HG03354 (cell line): ENCODE measurements around the gene CHCHD6.

Experiments used
- ATAC-seq: cut with Tn5 transposase; IDR thresholded peaks from one replicate; pipeline ENCODE4 v1.9.1; 2021; ENCODE audit warnings: mild to moderate bottlenecking; ENCODE audit not compliant: unreplicated experiment, poor library complexity, severe bottlenecking

Gene CHCHD6

DNA sequence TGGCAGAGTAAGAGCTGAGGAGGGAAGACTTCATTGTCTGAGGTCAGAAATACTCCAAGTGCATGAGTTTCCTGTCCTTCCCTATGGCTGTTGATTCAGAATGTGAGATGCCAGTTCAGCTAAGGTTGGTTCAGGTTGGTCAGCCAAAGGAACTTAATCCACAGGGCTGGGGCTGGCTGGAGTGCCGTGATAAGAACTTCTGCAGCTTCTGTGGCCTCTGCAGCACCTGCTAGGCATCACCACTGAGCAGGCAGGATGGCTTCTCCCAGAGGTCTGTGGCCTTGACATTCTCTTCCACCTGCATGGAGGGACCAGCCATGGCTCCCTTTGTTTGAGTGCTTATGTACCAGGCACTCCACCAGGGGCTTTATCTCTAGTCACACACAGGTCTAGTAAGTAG lies 169.4 kb downstream of the CHCHD6 start:
- no peak for ATAC-seq

DNA sequence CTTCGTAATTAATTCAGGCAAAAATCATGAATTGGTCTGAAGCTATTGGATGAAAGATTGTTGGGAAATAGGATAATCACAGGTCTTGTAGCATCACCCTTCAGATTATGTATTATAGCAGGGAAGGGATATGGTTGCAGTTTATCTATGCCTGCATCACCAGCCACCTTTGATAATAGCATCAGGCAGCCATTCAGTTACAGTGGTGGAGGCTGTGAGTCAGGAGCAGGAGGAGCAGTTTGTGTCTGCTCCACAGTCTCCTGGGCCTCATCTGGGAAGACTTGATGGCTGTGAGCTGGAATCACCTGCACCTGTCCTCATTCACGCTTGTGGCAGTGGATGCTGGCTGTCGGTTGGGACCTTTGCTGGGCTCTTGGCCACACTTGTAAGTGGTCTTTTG lies 174.6 kb downstream of the CHCHD6 start:
- ATAC-seq, result no peak

DNA sequence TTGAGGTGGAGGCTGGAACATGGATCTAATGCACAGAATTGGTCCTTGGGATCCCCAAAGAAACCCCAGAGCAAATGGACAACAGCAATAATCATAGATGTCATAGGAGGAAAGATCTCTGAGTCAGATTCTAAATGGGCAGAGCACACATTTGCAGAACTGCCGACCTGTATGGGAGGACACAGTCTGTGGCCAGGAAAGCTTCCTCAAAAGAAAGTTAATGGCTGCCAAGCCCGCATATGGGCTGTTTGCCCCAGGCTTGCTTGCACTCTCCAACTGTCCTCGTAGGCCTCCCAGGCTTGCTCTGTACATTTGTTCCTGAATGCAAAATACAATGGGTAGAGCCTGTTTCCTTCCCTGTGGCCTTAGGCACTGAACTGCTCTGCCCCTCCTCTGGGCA lies 176.9 kb downstream of the CHCHD6 start:
- no peak for ATAC-seq

DNA sequence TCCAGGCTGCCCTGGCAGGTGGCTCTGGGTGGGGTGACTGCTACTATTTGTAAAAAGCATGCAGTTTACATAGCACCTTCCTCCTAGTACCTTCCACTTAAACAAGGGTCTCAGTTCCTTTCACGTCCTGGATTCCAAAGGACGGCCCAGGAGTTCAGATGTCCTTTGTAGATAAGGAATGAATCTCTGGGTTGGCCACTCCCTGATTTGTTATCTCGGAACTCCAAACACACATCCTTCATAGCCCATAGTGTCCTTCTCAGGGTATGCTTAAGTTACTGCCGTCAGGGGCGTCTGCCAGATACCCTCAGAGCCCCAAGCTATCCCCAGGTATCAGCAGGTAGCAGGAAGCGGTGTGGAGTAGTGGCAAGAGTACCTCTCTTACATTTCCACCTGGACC lies 177.8 kb downstream of the CHCHD6 start:
- ATAC-seq, result no peak

DNA sequence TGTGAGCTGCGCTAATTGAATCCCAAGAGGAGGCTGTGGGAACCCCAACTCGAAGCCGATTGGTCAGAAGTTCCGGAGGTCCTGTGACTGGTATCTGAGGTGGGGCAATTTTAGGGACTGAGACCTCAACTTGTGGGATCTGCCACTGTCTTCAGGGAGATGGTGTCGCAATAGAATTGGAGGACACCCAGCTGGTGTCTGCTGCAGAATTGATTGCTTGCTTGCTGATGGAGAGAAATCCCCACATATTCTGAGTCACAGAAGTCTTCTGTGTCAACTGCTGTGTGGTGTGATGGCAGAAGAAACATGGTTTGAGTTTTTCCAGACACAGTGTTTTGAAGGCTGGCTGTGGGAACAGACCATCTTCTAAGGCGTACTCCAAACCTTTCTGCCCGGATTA lies 179.2 kb downstream of the CHCHD6 start:
- no peak for ATAC-seq

DNA sequence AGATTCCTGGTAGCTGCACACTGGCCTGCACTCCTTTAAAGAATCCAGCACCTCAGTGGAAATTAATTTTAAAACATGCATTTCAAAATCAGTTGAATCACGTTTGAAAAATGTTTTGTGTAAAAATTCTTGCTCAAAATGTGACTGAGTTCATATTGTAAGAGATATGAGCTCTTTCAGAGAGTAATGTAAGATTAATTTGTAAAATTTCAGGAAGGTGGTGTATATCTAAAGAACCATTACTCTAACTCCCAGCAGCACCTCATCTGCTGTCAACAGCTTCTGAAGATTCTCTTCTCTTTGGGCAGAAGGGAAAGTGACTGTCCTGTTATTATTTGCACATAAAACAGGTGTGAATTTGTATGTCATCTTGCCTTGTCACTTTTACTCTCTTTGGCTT lies 181.4 kb downstream of the CHCHD6 start:
- no peak for ATAC-seq

DNA sequence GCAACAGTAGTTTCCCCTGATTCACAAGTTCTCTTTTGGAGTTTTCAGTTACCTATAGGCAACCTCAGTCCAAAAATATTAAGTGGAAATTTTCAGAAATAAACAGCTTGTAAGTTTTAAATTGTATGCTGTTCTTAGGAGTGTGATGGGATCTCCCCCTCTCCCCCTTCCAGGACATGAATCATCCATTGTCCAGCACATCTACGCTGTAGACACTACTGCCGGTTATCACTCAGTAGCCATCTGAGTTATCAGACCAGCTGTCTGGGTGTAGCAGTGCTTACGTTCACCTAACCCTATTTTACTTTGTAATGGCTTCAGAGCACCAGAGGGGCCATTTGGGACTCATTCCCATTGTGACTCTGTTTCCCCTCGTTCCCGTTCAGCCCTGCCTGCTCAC lies 182.2 kb downstream of the CHCHD6 start:
- no peak for ATAC-seq

DNA sequence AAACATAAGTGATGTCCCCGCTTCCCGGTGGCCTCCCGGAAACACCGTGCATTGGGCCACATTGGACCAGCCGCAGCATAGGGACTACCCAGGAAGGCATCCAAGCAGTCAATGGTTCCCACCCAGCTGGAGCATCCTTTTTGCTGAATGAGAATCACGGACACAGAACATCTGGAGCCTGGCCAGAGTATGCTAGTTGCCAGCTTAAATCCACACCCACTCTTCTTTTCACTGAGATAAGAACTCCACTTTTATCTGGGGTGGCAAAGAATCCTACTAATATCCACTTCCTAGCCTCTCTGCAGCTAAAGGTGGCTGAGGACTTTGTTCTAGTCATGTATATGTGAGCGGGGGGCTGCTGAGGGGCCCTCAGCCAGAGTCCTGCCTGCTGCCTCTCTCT lies 183.6 kb downstream of the CHCHD6 start:
- no peak for ATAC-seq

DNA sequence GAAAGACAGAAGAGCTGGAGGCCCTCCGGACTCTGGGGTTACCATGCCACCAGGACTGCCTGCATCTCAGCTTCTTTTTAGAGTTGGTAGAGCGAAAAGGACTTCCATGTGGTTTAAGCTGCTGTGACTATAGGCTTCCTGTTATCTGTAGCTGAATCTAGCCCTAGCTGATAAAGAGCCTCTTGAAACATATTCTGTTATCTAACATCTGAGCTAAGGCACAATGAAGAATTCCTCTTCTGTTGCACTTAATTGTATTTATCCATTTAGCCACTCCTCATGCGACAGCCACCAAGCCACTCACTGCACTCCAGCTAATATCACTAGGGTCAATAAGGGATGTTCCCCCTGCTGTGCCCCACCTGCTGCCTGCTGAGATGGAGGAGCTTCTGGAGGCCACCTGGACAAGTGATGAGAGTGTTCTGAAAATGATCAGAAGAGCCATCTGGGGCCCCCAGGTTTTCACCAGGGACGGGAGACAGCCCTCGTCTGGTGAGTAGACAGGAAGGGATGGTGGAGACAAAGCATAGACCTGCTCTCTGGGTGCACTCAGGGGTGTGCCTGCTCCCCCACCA lies 184.2 kb downstream of the CHCHD6 start:
- no peak for ATAC-seq

DNA sequence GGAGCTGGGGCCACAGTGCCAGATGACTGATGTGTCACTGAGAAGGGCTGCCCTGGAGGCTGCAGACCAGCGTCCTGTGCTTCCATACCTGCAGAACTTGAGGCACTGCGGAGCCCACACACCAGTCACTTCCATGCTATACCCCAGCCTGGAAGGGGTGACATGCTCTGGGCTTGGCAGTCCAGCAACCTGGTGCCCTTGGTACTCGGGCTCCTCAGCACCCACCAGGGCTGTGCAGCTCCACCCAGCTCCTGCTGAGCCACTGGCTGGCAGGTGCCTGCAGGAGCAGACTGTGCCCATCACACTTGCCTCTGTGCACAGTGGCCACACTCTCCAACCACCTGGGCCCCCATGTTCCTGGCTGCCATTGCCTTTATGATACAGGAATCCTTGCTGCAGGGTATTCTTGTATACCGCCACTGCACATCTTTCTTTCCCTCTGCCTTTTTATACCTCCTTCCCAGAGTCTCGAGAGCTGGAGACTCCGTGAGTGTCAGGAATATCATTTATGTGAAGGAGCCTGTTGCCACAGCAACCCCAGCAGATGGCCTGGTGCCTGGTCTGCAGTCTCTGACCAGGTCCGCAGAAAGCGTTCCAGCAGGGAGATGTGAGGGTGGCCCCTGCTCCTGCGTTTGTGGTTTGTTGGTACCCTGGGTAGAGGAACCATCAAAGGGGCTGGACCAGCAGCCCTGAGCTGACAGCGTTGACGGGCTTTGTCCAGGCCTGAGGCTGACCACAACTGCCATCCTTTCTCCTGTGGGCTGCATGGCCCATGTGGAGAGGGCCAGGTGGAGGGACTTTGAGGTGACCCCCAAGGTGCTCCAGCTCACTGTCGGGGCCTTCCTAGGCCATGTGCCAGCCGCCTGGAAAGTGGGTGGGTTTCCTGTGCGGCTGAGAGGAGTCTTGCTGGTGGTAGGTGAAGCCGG lies 185.5 kb downstream of the CHCHD6 start:
- ATAC-seq, result no peak

DNA sequence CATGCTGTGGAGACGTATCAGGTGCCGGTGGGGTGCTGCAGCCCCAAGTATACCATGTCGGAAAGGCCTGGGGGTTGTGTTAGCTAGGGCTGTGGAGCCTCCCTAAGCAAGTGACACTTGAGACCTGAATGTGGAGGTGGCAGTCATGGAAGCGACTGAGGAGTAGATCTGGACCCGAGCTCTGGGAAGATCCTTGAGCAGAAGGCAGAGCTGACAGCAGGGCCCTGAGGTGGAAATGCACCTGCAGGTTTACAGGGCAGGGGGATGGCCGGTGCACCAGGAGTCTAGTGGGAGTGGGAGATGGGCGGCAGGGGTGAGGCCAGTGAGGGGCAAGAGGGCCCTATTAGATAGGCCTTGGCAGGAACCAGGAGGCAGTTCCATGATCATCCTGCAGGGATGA lies 187.1 kb downstream of the CHCHD6 start:
- ATAC-seq, result no peak

DNA sequence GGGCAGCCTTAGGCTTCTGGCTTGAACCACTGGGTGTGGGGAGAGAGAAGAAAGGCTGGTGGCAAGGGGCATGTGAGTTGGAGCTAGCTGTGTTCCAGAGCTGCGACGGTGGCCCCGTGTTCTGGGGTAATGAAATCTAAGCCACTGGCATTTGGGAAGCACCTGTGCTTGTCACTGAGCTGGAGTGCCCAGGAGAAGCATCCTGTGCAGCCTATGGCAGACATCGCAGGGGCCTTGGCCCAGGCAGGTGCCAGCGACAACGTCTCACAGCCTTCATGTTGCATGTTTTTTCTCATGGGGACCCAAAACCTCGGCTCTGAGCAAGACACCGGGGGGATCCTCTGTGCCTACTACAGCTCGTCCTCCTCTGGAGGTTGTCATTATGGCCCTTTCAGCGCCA lies 187.8 kb downstream of the CHCHD6 start:
- no peak for ATAC-seq

DNA sequence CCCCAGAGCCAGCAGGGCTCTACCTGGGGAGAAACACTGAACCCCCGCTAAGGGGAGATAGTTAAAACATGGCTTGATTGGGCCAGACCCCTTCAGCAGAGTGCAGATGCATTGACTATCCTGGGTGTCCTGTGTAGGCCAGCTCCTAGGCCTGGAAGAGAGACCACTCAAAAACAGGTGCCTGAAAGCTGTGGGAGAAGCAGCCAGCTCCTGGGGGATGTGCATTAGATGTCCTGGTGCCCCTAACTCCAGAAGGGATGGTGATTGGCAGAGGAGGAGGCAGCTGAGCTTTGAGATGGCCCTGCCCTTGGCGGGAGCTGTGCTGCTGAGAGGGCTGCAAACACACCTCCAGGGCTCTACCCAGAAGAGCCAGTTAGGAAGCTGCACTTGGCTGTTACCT lies 189.6 kb downstream of the CHCHD6 start:
- no peak for ATAC-seq

DNA sequence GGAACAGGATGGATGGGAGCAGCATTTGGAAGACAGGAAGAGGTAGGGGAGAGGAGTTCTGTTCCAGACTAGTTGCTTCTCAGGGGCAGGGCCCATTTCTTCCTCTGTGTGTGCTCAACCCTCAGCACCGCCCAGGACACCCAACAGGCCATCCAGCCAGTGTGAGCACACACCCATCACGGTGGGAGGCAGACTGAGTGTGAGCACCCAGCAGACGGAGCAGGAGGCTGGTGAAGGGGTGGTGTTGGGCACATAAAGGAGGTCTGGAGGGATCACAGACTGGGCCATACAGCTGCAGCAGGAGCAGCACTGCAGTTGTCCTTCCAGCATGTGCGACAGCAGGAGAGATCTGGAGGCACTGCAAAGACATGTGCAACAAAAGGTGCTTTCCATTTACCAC lies 190.4 kb downstream of the CHCHD6 start:
- ATAC-seq, result no peak

DNA sequence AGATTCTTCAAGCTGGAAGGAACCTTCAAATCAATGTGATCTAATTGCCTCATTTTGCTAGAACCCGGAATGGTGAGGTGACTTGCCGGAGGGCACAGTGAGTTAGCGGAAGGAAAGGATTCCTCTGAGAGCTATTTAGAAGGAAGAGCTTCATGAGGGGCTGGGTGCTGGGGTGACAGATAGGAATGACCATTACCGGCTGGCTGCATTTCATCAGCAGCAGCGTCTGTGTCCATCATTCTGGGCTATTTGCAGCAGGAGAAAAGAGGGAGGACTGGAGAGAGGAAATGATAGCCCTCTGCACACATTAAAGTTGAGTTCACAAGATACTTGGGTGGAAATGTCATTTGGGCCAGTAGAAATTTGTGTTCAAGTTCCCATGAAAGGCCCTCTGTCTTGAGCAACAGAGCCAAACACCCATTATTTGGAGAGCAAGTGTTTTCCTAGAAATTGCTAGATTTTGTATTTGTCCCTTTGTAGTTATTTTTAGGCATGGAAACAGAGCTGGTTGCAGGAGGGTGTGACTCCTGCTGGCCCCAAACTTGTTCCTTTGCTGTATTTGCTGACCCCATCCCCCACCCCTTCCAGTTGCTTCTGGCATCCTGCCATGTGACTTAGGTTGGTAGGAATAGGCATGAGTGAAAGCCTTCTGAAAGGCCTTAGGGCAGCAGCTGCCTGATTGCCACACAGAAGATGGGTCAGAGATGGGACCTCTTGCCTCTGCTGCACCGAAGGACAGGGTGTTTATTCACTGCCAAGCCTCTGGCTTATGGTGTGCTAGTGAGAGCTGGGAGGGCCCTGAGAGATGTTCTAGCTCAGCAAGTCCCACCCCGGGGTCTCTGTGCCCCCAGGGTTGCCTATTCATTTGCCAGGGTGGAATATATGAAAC lies 191.4 kb downstream of the CHCHD6 start:
- ATAC-seq, result no peak

DNA sequence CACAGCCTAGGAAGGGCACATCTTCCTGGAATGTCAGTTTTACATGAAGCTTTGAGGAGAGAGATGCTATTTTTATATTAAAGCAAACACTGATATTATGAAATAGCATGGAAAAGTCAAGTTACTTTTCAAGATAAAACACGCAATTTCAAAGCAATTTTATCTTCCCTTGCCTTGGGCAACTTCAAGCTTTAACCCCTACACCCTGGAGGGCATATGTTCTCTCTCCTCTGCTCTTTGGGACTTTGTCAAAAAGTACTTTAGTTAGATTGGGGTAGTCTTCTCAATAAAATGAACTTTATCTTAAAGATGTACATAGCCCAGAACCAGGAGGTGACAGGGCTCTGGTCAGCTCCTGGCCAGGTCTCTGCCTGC lies 192.0 kb downstream of the CHCHD6 start:
- ATAC-seq, result no peak

DNA sequence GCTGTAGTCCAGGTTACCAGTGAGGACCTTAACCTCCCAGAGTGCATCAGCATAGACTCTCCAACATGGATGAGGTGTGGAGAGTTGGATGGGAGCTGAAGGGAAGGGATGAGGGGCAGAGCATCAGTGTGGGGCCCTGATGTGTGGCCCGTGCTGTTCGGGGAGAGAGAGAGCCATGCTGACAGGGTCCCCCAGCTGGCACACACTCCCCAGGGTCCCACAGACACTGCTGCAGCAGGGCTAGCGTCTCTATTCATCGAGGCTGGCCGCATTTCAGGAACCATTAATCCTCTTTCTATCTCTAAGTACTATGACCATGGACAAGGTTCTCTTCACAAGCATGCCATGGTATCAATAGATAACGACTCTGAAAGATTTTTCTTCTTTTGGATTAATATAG lies 192.9 kb downstream of the CHCHD6 start:
- no peak for ATAC-seq

DNA sequence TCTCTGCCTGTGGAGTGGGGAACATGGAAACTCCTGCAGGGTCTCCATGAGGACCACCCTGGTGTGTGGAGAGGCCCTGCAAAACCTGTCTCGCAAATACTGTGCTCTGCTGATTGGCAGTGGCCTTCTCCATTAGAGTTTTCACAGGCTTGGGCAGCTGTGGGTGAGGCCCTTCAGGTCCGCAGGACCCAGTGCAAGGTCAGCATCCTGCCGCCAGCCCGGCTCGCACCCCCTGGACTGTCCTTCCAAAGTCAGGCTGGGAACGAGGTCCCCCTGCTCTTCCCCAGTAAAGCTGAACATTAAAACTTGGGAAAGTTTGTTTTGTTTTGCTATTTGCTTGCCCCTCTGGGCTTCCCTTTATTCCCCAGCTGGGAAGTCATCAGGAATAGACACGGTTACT lies 193.9 kb downstream of the CHCHD6 start:
- ATAC-seq, result no peak

DNA sequence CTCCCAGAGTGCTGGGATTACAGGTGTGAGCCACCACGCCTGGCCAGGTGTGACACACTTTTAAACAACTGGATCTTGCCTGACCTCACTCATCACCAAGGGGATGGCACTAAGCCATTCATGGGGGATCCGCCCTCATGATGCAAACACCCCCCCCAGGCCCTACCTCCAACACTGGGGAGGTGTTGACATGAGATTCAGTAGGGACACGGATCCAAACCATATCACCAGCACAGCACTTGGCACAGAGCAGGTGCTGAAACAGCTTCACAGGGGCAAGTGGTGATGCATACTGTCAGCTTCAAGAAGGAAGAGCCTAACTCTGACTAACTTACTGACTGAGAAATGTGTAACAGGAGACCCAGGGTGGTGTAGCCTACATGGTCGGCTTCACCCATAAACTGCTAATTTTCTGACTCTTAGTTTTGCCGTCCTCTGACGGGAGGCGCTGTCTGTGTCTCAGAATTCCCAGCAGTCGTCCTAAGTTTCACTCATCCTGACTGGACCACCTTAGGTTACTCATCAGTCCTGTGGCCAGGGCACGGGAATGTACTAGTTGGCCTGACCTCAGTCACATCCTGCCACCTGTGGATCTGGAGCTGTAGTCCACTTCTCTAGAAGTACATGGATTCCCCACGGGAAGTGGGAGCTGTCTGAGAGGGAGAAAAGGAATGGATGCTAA lies 197.0 kb downstream of the CHCHD6 start:
- no peak for ATAC-seq

DNA sequence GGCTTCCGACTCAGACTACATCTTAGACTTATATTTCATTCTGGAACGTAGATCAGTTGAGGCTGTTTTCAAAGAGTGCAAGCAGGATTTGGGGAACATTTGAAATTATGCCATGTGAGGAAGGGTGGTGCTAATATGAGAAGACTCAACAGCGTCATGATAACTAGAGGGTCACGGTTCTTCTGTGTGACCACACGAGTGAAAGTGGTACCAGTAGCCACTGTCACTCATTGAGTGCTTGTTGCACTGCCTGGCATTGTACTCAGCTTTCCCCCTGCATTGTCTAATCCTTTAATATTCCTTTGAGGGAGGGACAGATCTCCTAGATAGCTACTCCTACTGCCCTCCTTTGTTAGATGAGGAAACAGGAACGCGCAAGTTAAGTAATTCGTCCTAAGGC lies 197.6 kb downstream of the CHCHD6 start:
- ATAC-seq, result no peak
